Muscle layer of colon (tissue), 2 donors: ENCODE measurements around the gene DNLZ.

ENCODE experiments used
- H3K27ac ChIP-seq: one replicate; pipeline ENCODE4 v1.7.0; 2013; ENCODE audit warnings: low read depth, mild to moderate bottlenecking, low read length, moderate library complexity
- H3K27me3 ChIP-seq, 2 donors: one replicate each; pipeline ENCODE4 v1.7.0; 2013; ENCODE audit warnings: low read length in 2 of 2, mild to moderate bottlenecking in 2 of 2; ENCODE audit not compliant: insufficient read depth in 2 of 2, control insufficient read depth in 1 of 2
- H3K36me3 ChIP-seq: one replicate; pipeline ENCODE4 v1.7.0; 2013; ENCODE audit warnings: mild to moderate bottlenecking, low read length; ENCODE audit not compliant: insufficient read depth
- H3K4me1 ChIP-seq: one replicate; pipeline ENCODE4 v1.7.0; 2013; ENCODE audit warnings: mild to moderate bottlenecking, low read length; ENCODE audit not compliant: insufficient read depth
- H3K4me3 ChIP-seq, 2 donors: one replicate each; pipeline ENCODE4 v1.7.0; 2013; ENCODE audit warnings: low read length in 2 of 2, low read depth in 1 of 2, mild to moderate bottlenecking in 1 of 2, moderate library complexity in 1 of 2
- H3K9ac ChIP-seq: one replicate; pipeline ENCODE4 v1.7.0; 2013; ENCODE audit warnings: low read length
- H3K9me3 ChIP-seq: one replicate; pipeline ENCODE4 v1.7.0; 2013; ENCODE audit warnings: mild to moderate bottlenecking, low read length
- donor health status: abdominal sarcoma.
- donor health status: Adenocarcinoma of cecum.

DNLZ gene

GRCh38 chr9:136372561-136373299 is 9.2 kb upstream of the DNLZ start:
- H3K9ac ChIP-seq, result no peak overlapping the region
- no peaks in the 10 kb centered on the region for H3K27me3 ChIP-seq
- H3K4me1 ChIP-seq, result no peaks in the 10 kb centered on the region
- H3K4me3 ChIP-seq, result no peak overlapping the region
- H3K9me3 ChIP-seq, result no peaks in the 10 kb centered on the region
- H3K36me3 ChIP-seq, result no peaks in the 10 kb centered on the region
- no peak overlapping the region for H3K27ac ChIP-seq

- no peak overlapping the region for H3K4me3 ChIP-seq
- no peaks in the 10 kb centered on the region for H3K36me3 ChIP-seq
- no peaks in the 10 kb centered on the region for H3K9me3 ChIP-seq
- H3K27me3 ChIP-seq, result no peaks in the 10 kb centered on the region
- H3K9ac ChIP-seq, result no peak overlapping the region
- no peaks in the 10 kb centered on the region for H3K4me1 ChIP-seq
- H3K27ac ChIP-seq, result no peak overlapping the region
Measured at GRCh38 chr9:136372006-136372405, 8.5 kb upstream of the DNLZ start.

- Histone ChIP-seq H3K27ac (no peak overlapping the region), H3K4me1 (no peaks in the 10 kb centered on the region), H3K9me3 (no peaks in the 10 kb centered on the region)
Measured at GRCh38 chr9:136371533-136371880, 8.0 kb upstream of the DNLZ start.

GRCh38 chr9:136370687-136371532 is 7.4 kb upstream of the DNLZ start:
- H3K9ac ChIP-seq, result no peak overlapping the region
- H3K9me3 ChIP-seq, result no peaks in the 10 kb centered on the region
- H3K27ac ChIP-seq, result no peak overlapping the region
- no peaks in the 10 kb centered on the region for H3K27me3 ChIP-seq
- no peaks in the 10 kb centered on the region for H3K4me1 ChIP-seq
- no peak overlapping the region for H3K4me3 ChIP-seq
- H3K36me3 ChIP-seq, result no peaks in the 10 kb centered on the region

More at GRCh38 chr9:136371533-136371880, 8.0 kb upstream of the DNLZ start:
- H3K27me3 ChIP-seq, result no peaks in the 10 kb centered on the region
- H3K4me3 ChIP-seq, result no peak overlapping the region
- H3K36me3 ChIP-seq, result no peaks in the 10 kb centered on the region
- no peak overlapping the region for H3K9ac ChIP-seq

- Histone ChIP-seq H3K36me3 (no peaks in the 10 kb centered on the region), H3K27me3 (no peaks in the 10 kb centered on the region), H3K27ac (no peak overlapping the region), H3K4me1 (no peaks in the 10 kb centered on the region), H3K9me3 (no peaks in the 10 kb centered on the region), H3K9ac (no peak overlapping the region), H3K4me3 (no peak overlapping the region)
Measured at GRCh38 chr9:136370037-136370436, 6.5 kb upstream of the DNLZ start.

GRCh38 chr9:136368190-136368589 is 4.6 kb upstream of the DNLZ start:
- Histone ChIP-seq H3K9ac (no peak overlapping the region), H3K27me3 (no peaks in the 10 kb centered on the region), H3K27ac (no peak overlapping the region), H3K9me3 (no peaks in the 10 kb centered on the region), H3K4me3 (no peak overlapping the region), H3K4me1 (peaks cover 9% of the 10 kb centered on the region), H3K36me3 (no peaks in the 10 kb centered on the region)

- H3K36me3 ChIP-seq, result no peaks in the 10 kb centered on the region
- no peaks in the 10 kb centered on the region for H3K27me3 ChIP-seq
- H3K4me3 ChIP-seq, result no peak overlapping the region
- H3K27ac ChIP-seq, result no peak overlapping the region
- H3K9ac ChIP-seq, result no peak overlapping the region
- H3K9me3 ChIP-seq, result no peaks in the 10 kb centered on the region
- H3K4me1 ChIP-seq, result peaks cover 13% of the 10 kb centered on the region
Measured at GRCh38 chr9:136367296-136368145, 4.0 kb upstream of the DNLZ start.

- H3K4me1 ChIP-seq, result peaks cover 20% of the 10 kb centered on the region
- no peaks in the 10 kb centered on the region for H3K9me3 ChIP-seq
- no peak overlapping the region for H3K4me3 ChIP-seq
- no peak overlapping the region for H3K9ac ChIP-seq
- no peaks in the 10 kb centered on the region for H3K27me3 ChIP-seq
- H3K27ac ChIP-seq, result no peak overlapping the region
- H3K36me3 ChIP-seq, result no peaks in the 10 kb centered on the region
Measured at GRCh38 chr9:136366826-136367225, 3.3 kb upstream of the DNLZ start.

- H3K4me3 ChIP-seq, result no peak overlapping the region
- H3K9ac ChIP-seq, result no peak overlapping the region
- H3K36me3 ChIP-seq, result no peaks in the 10 kb centered on the region
- H3K9me3 ChIP-seq, result no peaks in the 10 kb centered on the region
- H3K27ac ChIP-seq, result no peak overlapping the region
- H3K27me3 ChIP-seq, result no peaks in the 10 kb centered on the region
- H3K4me1 ChIP-seq, result peaks cover 30% of the 10 kb centered on the region
Measured at GRCh38 chr9:136365775-136366222, 2.3 kb upstream of the DNLZ start.

- no peaks in the 10 kb centered on the region for H3K36me3 ChIP-seq
- no peak overlapping the region for H3K4me3 ChIP-seq
- H3K9ac ChIP-seq, result no peak overlapping the region
- no peaks in the 10 kb centered on the region for H3K9me3 ChIP-seq
- no peaks in the 10 kb centered on the region for H3K27me3 ChIP-seq
- H3K27ac ChIP-seq, result no peak overlapping the region
- peaks cover 32% of the 10 kb centered on the region for H3K4me1 ChIP-seq
Measured at GRCh38 chr9:136364942-136365774, 1.6 kb upstream of the DNLZ start.
